B cell (primary cell): ENCODE data around the gene CTDNEP1. TPM values are rescaled to one million over a fixed set of nuclear protein-coding genes. Genes with fewer than 3 reads are reported as not detected.
A peak's percentile ranks its signal among the peaks of the same experiment; 100 is the strongest.

ENCODE experiments used
- ATAC-seq: fragments of 200-7000 bp; cut with Tn5 transposase; one replicate; pipeline ENCODE4 v1.10.0; 2021; ENCODE audit warnings: low read depth, mild to moderate bottlenecking, moderate number of reproducible peaks, moderate library complexity
- CTCF ChIA-PET: fragments of 350-600 bp; sonication (Branson Sonifier 250); formaldehyde crosslinking; loops from one replicate; lab custom pipeline; 2021; ENCODE audit warnings: antibody characterized with exemption, inconsistent platforms; lab: Charles Lee
- POLR2A ChIA-PET: fragments of 350-600 bp; sonication (Branson Sonifier 250); formaldehyde crosslinking; loops from one replicate; lab custom pipeline; 2021; ENCODE audit warnings: antibody characterized with exemption; lab: Charles Lee
- DNase-seq: peaks from one replicate; pipeline ENCODE4 v3.0.0; 2013
- H2AFZ ChIP-seq: 2 replicates; pipeline ENCODE4 v1.6.1; 2012; ENCODE audit warnings: mild to moderate bottlenecking, low read depth, low read length; ENCODE audit not compliant: insufficient read depth, poor library complexity, severe bottlenecking
- H3K27ac ChIP-seq, 2 donors: 1 replicate in 1 of 2; 2 replicates in 1 of 2; pipeline ENCODE4 v1.5.1; 2012 to 2013; ENCODE audit warnings: low read length in 2 of 2, mild to moderate bottlenecking in 2 of 2, moderate library complexity in 1 of 2
- H3K27me3 ChIP-seq, 4 experiments: fragments of 200-600 bp in 1 of 4; sonication (generic) in 1 of 4; replicated peaks in 1 of 4; 1 replicate in 2 of 4; 2 replicates in 2 of 4; pipeline versions ENCODE4 v1.6.1 to v1.7.0; 2013 to 2016; ENCODE audit warnings: low read length in 3 of 4, mild to moderate bottlenecking in 2 of 4, mixed read lengths in 1 of 4, moderate library complexity in 1 of 4; ENCODE audit not compliant: insufficient read depth in 4 of 4, control insufficient read depth in 3 of 4; ENCODE audit errors: control extremely low read depth in 1 of 4
- H3K36me3 ChIP-seq, 2 experiments: replicated peaks in 1 of 2; 1 replicate in 1 of 2; 2 replicates in 1 of 2; pipeline versions ENCODE4 v1.6.1 to v1.7.1; 2013; ENCODE audit warnings: low read length in 1 of 2; ENCODE audit not compliant: insufficient read depth in 2 of 2, control insufficient read depth in 1 of 2; ENCODE audit errors: control extremely low read depth in 1 of 2, extremely low read depth in 1 of 2
- H3K4me1 ChIP-seq, 2 donors: fragments of 200-600 bp in 1 of 2; sonication (generic) in 1 of 2; 1 replicate in 1 of 2; 2 replicates in 1 of 2; pipeline versions ENCODE4 v1.5.1 to v1.6.1; 2013 to 2017; ENCODE audit warnings: low read length in 2 of 2; ENCODE audit not compliant: control insufficient read depth in 2 of 2, insufficient read depth in 2 of 2
- H3K4me2 ChIP-seq: replicated peaks from 2 replicates; pipeline ENCODE3; 2012; ENCODE audit warnings: mild to moderate bottlenecking, low read depth, low read length; ENCODE audit not compliant: poor library complexity, severe bottlenecking
- H3K4me3 ChIP-seq, 5 experiments: fragments of 200-600 bp in 1 of 5; sonication (generic) in 1 of 5; 1 replicate in 3 of 5; 2 replicates in 2 of 5; pipeline versions ENCODE4 v1.5.1 to v1.7.0; 2011 to 2016; ENCODE audit warnings: low read length in 4 of 5, mild to moderate bottlenecking in 4 of 5, low read depth in 2 of 5, control low read depth in 1 of 5, moderate library complexity in 1 of 5; ENCODE audit not compliant: insufficient read depth in 1 of 5; ENCODE audit errors: control extremely low read depth in 1 of 5, extremely low read depth in 1 of 5
- H3K79me2 ChIP-seq: fragments of 200-600 bp; sonication (generic); one replicate; pipeline ENCODE4 v1.6.0; 2016; ENCODE audit warnings: low read length; ENCODE audit not compliant: control insufficient read depth, insufficient read depth
- H3K9ac ChIP-seq: fragments of 200-600 bp; sonication (generic); 2 replicates; pipeline ENCODE4 v1.6.1; 2017; ENCODE audit warnings: mild to moderate bottlenecking, low read length, moderate library complexity
- H3K9me3 ChIP-seq, 3 donors: one replicate each; pipeline versions ENCODE4 v1.6.1 to v1.7.1; 2013; ENCODE audit warnings: low read length in 2 of 3; ENCODE audit not compliant: control insufficient read depth in 2 of 3, insufficient read depth in 1 of 3; ENCODE audit errors: control extremely low read depth in 1 of 3
- H4K20me1 ChIP-seq: 2 replicates; pipeline ENCODE4 v1.6.0; 2012; ENCODE audit warnings: mild to moderate bottlenecking, low read length; ENCODE audit not compliant: insufficient read depth, control insufficient read depth, poor library complexity, severe bottlenecking
- H3K27ac Mint-ChIP-seq: one replicate; pipeline ENCODE4 v1.8.0; 2021; ENCODE audit warnings: mixed read lengths
- H3K27me3 Mint-ChIP-seq: one replicate; pipeline ENCODE4 v1.8.0; 2021; ENCODE audit warnings: mixed read lengths
- H3K4me1 Mint-ChIP-seq: one replicate; pipeline ENCODE4 v1.8.0; 2021; ENCODE audit warnings: mixed read lengths
- H3K4me3 Mint-ChIP-seq: one replicate; pipeline ENCODE4 v1.8.0; 2021; ENCODE audit warnings: mixed read lengths
- H3K9me3 Mint-ChIP-seq: one replicate; pipeline ENCODE4 v1.8.0; 2022; ENCODE audit warnings: mixed read lengths; ENCODE audit not compliant: insufficient read depth
- EZH2 ChIP-seq: IDR thresholded peaks from 2 replicates; pipeline ENCODE4 v1.6.1; 2012; ENCODE audit warnings: borderline replicate concordance, low read depth, mild to moderate bottlenecking, moderate library complexity, low read length; ENCODE audit not compliant: insufficient read depth, poor library complexity, severe bottlenecking
- whole genome bisulfite sequencing: methylation state at CpG from one replicate; pipeline ENCODE4 v1.1.5; 2013; ENCODE audit warnings: missing lambda C conversion rate; ENCODE audit not compliant: insufficient coverage; 5-methylcytosine and 5-hydroxymethylcytosine counted together
- intact Hi-C: fragments of 100-400 bp; cut with micrococcal nuclease; formaldehyde crosslinking; loops from one replicate; pipeline ENCODE4 v1.10.0; 2022
- polyA plus RNA-seq: library from polyadenylated mRNA; depleted of rRNA; stranded (reverse); fragments of >200 nt; gene quantifications from 2 replicates; pipeline ENCODE4 v1.2.3, GENCODE V29; 2012
- total RNA-seq, 2 donors: library from RNA; stranded (reverse); fragments of 120-200 nt in 1 of 2; gene quantifications; 1 replicate in 1 of 2; 2 replicates in 1 of 2; pipeline versions ENCODE4 v1.2.3 to v1.2.4, GENCODE V29; 2013 to 2022
- TF ChIP-seq, protein P1 (sequence below): fragments of 200-600 bp; IDR thresholded peaks from one replicate; pipeline ENCODE4 v1.8.0; 2022; ENCODE audit warnings: antibody characterized with exemption, mild to moderate bottlenecking

CTDNEP1 gene
- total and polyA plus RNA-seq, 2 donors (not counting 1 experiment from before 2014, with no cell fraction given) = 125 to 162 TPM

GRCh38 chr17:7295230-7296180 is 44.0 kb upstream of the CTDNEP1 start:
- TF ChIP-seq, protein P1, sequence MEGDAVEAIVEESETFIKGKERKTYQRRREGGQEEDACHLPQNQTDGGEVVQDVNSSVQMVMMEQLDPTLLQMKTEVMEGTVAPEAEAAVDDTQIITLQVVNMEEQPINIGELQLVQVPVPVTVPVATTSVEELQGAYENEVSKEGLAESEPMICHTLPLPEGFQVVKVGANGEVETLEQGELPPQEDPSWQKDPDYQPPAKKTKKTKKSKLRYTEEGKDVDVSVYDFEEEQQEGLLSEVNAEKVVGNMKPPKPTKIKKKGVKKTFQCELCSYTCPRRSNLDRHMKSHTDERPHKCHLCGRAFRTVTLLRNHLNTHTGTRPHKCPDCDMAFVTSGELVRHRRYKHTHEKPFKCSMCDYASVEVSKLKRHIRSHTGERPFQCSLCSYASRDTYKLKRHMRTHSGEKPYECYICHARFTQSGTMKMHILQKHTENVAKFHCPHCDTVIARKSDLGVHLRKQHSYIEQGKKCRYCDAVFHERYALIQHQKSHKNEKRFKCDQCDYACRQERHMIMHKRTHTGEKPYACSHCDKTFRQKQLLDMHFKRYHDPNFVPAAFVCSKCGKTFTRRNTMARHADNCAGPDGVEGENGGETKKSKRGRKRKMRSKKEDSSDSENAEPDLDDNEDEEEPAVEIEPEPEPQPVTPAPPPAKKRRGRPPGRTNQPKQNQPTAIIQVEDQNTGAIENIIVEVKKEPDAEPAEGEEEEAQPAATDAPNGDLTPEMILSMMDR = no peak
- no peak for TF ChIP-seq EZH2
- H3K27ac ChIP-seq = no peak overlapping the region
- Mint-ChIP-seq H3K27me3 (peaks cover 35% of the 10 kb centered on the region), H3K27ac (no peak overlapping the region), H3K9me3 (no peaks in the 10 kb centered on the region), H3K4me3 (peak overlapping the region; percentile 83), H3K4me1 (peaks cover 22% of the 10 kb centered on the region)
- CTCF ChIA-PET = interaction anchor here (0.7 to 4.7 kb wide), 32 partner anchors 10 to 645 kb away, joined by 3 to 115 read pairs (median 5); partner anchors contain the start of genes ACADVL, ACAP1, CTDNEP1 and DLG4
- ATAC-seq (no peak), DNase-seq (peak; percentile 43)
- POLR2A ChIA-PET = interaction anchor here (0.6 to 1.8 kb wide), 5 partner anchors 13 to 257 kb away, joined by 3 to 7 read pairs (median 6); partner anchors contain the start of gene NEURL4
- peaks cover 0 to 7% (median 0%) of the 10 kb centered on the region in 3 donors for H3K9me3 ChIP-seq
- peak overlapping the region; percentile 58 for H3K9ac ChIP-seq
- H3K4me1 ChIP-seq = peaks cover 28 to 30% of the 10 kb centered on the region in 2 donors
- no peaks in the 10 kb centered on the region for H3K79me2 ChIP-seq
- peak overlapping the region; percentile 92 for H3K4me2 ChIP-seq
- WGBS = 55% methylated on average over 33 of the region's 42 CpGs
- no peaks in the 10 kb centered on the region for H3K36me3 ChIP-seq
- H4K20me1 ChIP-seq = no peaks in the 10 kb centered on the region
- H3K27me3 ChIP-seq = peaks cover 0 to 53% (median 14%) of the 10 kb centered on the region in 4 experiments
- intact Hi-C loops = loop anchor here (1.0 to 10.0 kb wide), 4 partner anchors 15 to 243 kb away; no protein-coding TSS in a partner anchor
- peak overlapping the region in 3 of 5 experiments; percentile 41 to 54 (median 43) for H3K4me3 ChIP-seq
- H2AFZ ChIP-seq = peak overlapping the region; percentile 32
